SK-N-MC (cell line): Measurements from ENCODE around the gene LPIN1.

Experiments used
- DNase-seq: peaks from one replicate; pipeline ENCODE4 v3.0.0-alpha.2; 2011; ENCODE audit warnings: low read depth, low spot score
- H3K27ac ChIP-seq: fragments of 200-600 bp; sonication (generic); 2 replicates; pipeline ENCODE4 v1.5.1; 2016; ENCODE audit warnings: mixed run types
- H3K36me3 ChIP-seq: fragments of 200-600 bp; sonication (generic); 2 replicates; pipeline ENCODE4 v1.6.1; 2017; ENCODE audit warnings: antibody characterized with exemption, low read length, mixed read lengths; ENCODE audit not compliant: insufficient read depth
- H3K4me3 ChIP-seq: fragments of 200-600 bp; sonication (generic); 2 replicates; pipeline ENCODE4 v1.5.1; 2016
- H3K9ac ChIP-seq: fragments of 200-600 bp; sonication (generic); 2 replicates; pipeline ENCODE4 v1.8.0; 2017; ENCODE audit warnings: mixed run types, mixed read lengths; ENCODE audit not compliant: insufficient read length
- H3K9me3 ChIP-seq: fragments of 200-600 bp; sonication (generic); 2 replicates; pipeline ENCODE4 v1.6.1; 2017; ENCODE audit warnings: low read depth, mild to moderate bottlenecking, antibody characterized with exemption, low read length, moderate library complexity, mixed read lengths
- EZH2 ChIP-seq: fragments of 200-600 bp; sonication (generic); IDR thresholded peaks from one replicate; pipeline ENCODE4 v1.6.1; 2017; ENCODE audit warnings: antibody characterized with exemption
- FOXP2 ChIP-seq: optimal IDR thresholded peaks from 2 replicates; pipeline ENCODE3; 2011; ENCODE audit warnings: mild to moderate bottlenecking, moderate library complexity; ENCODE audit not compliant: insufficient read depth; ENCODE audit errors: extremely low read length, control extremely low read depth
- POLR2AphosphoS5 ChIP-seq: IDR thresholded peaks from 2 replicates; pipeline ENCODE4 v1.6.1; 2012; ENCODE audit warnings: mild to moderate bottlenecking, low read depth, low read length, borderline replicate concordance

The LPIN1 gene

GRCh38 chr2:11863103-11863502, 116.7 kb downstream of the LPIN1 start:
- H3K36me3 ChIP-seq = no peaks in the 10 kb centered on the region
- DNase-seq = no peak
- H3K9me3 ChIP-seq = no peaks in the 10 kb centered on the region
- H3K4me3 ChIP-seq = no peak overlapping the region
- H3K27ac ChIP-seq = no peak overlapping the region
- no peak for TF ChIP-seq FOXP2
- TF ChIP-seq POLR2AphosphoS5 = no peak
- no peak for TF ChIP-seq EZH2
- no peak overlapping the region for H3K9ac ChIP-seq

GRCh38 chr2:11863513-11864328, 117.3 kb downstream of the LPIN1 start:
- Histone ChIP-seq H3K36me3 (no peaks in the 10 kb centered on the region), H3K4me3 (no peak overlapping the region), H3K27ac (no peak overlapping the region), H3K9me3 (no peaks in the 10 kb centered on the region), H3K9ac (no peak overlapping the region)
- no peak for DNase-seq
- TF ChIP-seq FOXP2 (no peak), POLR2AphosphoS5 (no peak), EZH2 (no peak)

GRCh38 chr2:11864724-11865123, 118.3 kb downstream of the LPIN1 start:
- no peak for DNase-seq
- Histone ChIP-seq H3K9ac (no peak overlapping the region), H3K36me3 (no peaks in the 10 kb centered on the region)

DNA sequence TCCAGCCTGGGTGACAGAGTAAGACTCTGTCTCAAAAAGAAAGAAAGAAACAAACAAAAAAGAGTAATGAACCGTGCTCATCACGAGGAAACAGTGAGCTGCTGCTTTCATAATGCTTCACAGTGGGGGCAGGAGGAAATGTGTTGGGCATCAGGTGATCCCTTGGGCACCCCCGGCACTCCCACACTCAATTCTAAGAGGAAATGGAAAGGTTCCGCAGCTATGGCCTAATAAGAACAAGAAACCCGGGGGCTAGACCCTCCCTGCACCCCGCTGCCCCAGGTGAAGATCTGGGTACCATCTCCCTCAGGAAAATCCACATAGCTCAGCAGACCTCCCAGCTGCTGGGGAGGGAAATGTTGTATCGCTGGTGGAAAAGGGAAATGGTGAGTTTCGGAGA, 118.9 kb downstream of the LPIN1 start:
- Histone ChIP-seq H3K9ac (no peak overlapping the region), H3K9me3 (no peaks in the 10 kb centered on the region), H3K4me3 (no peak overlapping the region), H3K27ac (no peak overlapping the region), H3K36me3 (no peaks in the 10 kb centered on the region)
- DNase-seq = no peak
- no peak for TF ChIP-seq EZH2
- TF ChIP-seq FOXP2 = no peak
- no peak for TF ChIP-seq POLR2AphosphoS5

More at GRCh38 chr2:11864724-11865123, 118.3 kb downstream of the LPIN1 start:
- TF ChIP-seq EZH2 (no peak), POLR2AphosphoS5 (no peak), FOXP2 (no peak)
- H3K27ac ChIP-seq = no peak overlapping the region
- H3K4me3 ChIP-seq = no peak overlapping the region
- H3K9me3 ChIP-seq = no peaks in the 10 kb centered on the region

GRCh38 chr2:11865805-11866204, 119.4 kb downstream of the LPIN1 start:
- Histone ChIP-seq H3K9me3 (no peaks in the 10 kb centered on the region), H3K27ac (no peak overlapping the region), H3K4me3 (no peak overlapping the region), H3K9ac (no peak overlapping the region), H3K36me3 (no peaks in the 10 kb centered on the region)
- DNase-seq = no peak
- TF ChIP-seq POLR2AphosphoS5 (no peak), FOXP2 (no peak), EZH2 (no peak)

DNA sequence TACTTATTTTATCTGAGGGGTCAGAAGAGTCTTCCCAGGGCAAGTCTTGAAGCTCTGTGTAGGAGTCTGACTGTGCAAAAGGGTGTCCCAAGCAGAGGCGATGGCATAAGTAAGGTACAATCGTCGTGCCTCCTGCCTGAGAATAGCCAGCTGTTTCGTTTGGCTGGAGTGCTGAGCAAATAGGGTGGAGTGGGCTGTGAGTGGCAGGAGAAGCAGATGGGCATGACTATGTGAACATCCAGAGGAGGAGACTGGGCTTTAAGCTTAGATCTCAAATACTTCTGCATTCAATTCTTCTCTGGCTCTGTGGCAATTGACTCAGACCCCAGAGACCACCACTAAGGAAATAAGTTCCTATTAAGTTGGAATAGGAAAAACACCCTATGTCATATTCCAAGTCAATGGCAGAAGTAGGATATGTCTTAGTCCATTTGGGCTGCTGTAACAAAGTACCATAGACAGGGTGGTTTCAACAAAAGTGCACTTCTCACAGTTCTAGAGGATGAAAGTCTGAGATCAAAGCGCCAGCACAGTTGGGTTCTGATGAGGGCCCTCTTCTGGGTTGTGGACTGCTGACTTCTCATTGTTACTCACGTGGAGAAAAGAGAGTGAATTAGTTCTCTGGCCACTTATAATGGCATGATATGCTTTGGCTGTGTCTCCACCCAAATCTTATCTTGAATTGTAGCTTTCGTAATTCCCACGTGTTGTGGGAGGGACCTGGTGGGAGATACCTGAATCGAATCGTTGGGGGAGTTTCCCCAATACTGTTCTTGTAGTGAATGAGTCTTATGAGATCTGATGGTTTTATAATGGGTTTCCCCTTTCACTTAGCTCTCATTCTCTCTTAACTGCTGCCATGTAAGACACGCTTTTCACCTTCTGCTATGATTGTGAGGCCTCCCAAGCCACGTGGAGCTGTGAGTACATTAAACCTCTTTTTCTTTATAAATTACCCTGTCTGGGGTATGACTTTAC, 120.2 kb downstream of the LPIN1 start:
- Histone ChIP-seq H3K27ac (no peak overlapping the region), H3K36me3 (no peaks in the 10 kb centered on the region), H3K9me3 (no peaks in the 10 kb centered on the region), H3K9ac (no peak overlapping the region), H3K4me3 (no peak overlapping the region)
- DNase-seq = no peak
- no peak for TF ChIP-seq POLR2AphosphoS5
- no peak for TF ChIP-seq FOXP2
- TF ChIP-seq EZH2 = no peak

DNA sequence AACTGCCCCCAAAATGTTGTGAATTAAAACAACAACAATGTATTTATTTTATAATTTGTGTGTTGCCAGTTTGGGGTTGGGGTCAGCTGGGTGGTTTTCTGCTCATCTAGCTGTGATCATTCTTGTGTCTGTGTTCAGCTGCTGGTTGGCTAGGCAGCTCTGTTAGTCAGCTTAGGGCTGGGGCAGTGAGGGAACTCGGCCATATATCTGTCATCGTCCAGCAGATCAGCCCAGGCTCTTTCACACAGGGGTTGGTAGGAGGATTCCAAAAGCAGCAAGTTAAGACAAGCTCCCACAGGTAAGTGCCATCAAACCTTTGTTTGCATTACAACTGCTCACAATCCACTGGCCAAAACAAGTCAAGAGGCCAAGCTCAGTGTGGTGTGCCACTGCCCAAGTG, 121.5 kb downstream of the LPIN1 start:
- Histone ChIP-seq H3K4me3 (no peak overlapping the region), H3K9ac (no peak overlapping the region), H3K9me3 (no peaks in the 10 kb centered on the region), H3K27ac (no peak overlapping the region), H3K36me3 (no peaks in the 10 kb centered on the region)
- TF ChIP-seq FOXP2 = no peak
- no peak for TF ChIP-seq EZH2
- no peak for TF ChIP-seq POLR2AphosphoS5
- DNase-seq = no peak

GRCh38 chr2:11869391-11869991, 123.1 kb downstream of the LPIN1 start:
- Histone ChIP-seq H3K36me3 (no peaks in the 10 kb centered on the region), H3K4me3 (no peak overlapping the region), H3K9ac (no peak overlapping the region), H3K27ac (no peak overlapping the region), H3K9me3 (no peaks in the 10 kb centered on the region)
- TF ChIP-seq POLR2AphosphoS5 (no peak), FOXP2 (no peak), EZH2 (no peak)
- no peak for DNase-seq
